K562 (cell line): ENCODE results near the gene PRR7. TPM values are rescaled to one million over a fixed set of nuclear protein-coding genes. Genes with fewer than 3 reads are reported as not detected.

Experiments
- ATAC-seq: fragments of 200-7000 bp; cut with Tn5 transposase; 3 replicates; pipeline ENCODE4 v1.9.1; 2020; ENCODE audit warnings: moderate library complexity
- BruUV-seq: library from RNA; stranded (reverse); fragments of 400-500 nt; replicated peaks from 2 replicates; lab custom pipeline; 2021; lab: Mats Ljungman, UMichigan
- CTCF ChIA-PET: fragments of 300-600 bp; formaldehyde crosslinking; extraction: SDS; loops from one replicate; lab custom pipeline; 2021; ENCODE audit warnings: low intra/inter-chr PET ratio; lab: Yijun Ruan, JAX
- POLR2A ChIA-PET: fragments of 300-600, 350-650 bp; sonication (Branson Sonifier 250); formaldehyde crosslinking; extraction: SDS; loops from one replicate; lab custom pipeline; 2021; ENCODE audit warnings: antibody characterized with exemption, inconsistent platforms; lab: Yijun Ruan, JAX
- DNase-seq, 4 experiments: peaks; one replicate each; pipeline versions ENCODE4 v3.0.0 to v3.0.0-alpha.2; 2011 to 2018; ENCODE audit warnings: low spot score in 3 of 4, mixed read lengths in 3 of 4; ENCODE audit errors: extremely low read depth in 1 of 4
- FAIRE-seq: peaks from 2 replicates; lab custom pipeline; 2011; peaks lifted over from hg19 to GRCh38; lab: Jason Lieb, UNC
- H2AFZ ChIP-seq: 2 replicates; pipeline ENCODE4 v1.6.0; 2011; ENCODE audit warnings: low read depth, low read length, control low read depth, inconsistent platforms
- H3K27ac ChIP-seq: fragments of 200-600 bp; 3 replicates; pipeline ENCODE4 v1.8.0; 2011; ENCODE audit warnings: low read depth, mild to moderate bottlenecking, control low read depth, inconsistent platforms, low read length, moderate library complexity, mixed read lengths; ENCODE audit errors: extremely low read depth
- H3K27me3 ChIP-seq, 2 experiments: fragments of 300-600 bp in 1 of 2; 2 replicates in 1 of 2; 3 replicates in 1 of 2; pipeline versions ENCODE4 v1.6.0 to v1.8.0; 2011; ENCODE audit warnings: inconsistent platforms in 2 of 2, low read length in 2 of 2, mild to moderate bottlenecking in 1 of 2, mixed read lengths in 1 of 2, moderate library complexity in 1 of 2; ENCODE audit not compliant: control insufficient read depth in 2 of 2, insufficient read depth in 2 of 2
- H3K36me3 ChIP-seq: fragments of 300-600 bp; 3 replicates; pipeline ENCODE4 v1.8.0; 2011; ENCODE audit warnings: mild to moderate bottlenecking, low read length, inconsistent platforms; ENCODE audit not compliant: control insufficient read depth, insufficient read depth
- H3K4me1 ChIP-seq, 2 experiments: fragments of 200-600 bp in 1 of 2; replicated peaks in 1 of 2; 2 replicates in 1 of 2; 3 replicates in 1 of 2; pipeline versions ENCODE4 v1.5.1 to v1.8.0; 2011; ENCODE audit warnings: inconsistent platforms in 2 of 2, low read length in 2 of 2, mild to moderate bottlenecking in 1 of 2, mixed read lengths in 1 of 2, moderate library complexity in 1 of 2; ENCODE audit not compliant: control insufficient read depth in 2 of 2, insufficient read depth in 2 of 2
- H3K4me2 ChIP-seq: 2 replicates; pipeline ENCODE4 v1.6.1; 2011; ENCODE audit warnings: low read length, control low read depth, inconsistent platforms, mixed read lengths; ENCODE audit not compliant: insufficient read depth
- H3K4me3 ChIP-seq: fragments of 200-600 bp; sonication (generic), shearing (Covaris generic); 2 replicates; pipeline ENCODE4 v1.5.1; 2016; ENCODE audit warnings: control low read depth, inconsistent platforms
- H3K79me2 ChIP-seq: fragments of 200-600 bp; 3 replicates; pipeline ENCODE4 v1.8.0; 2011; ENCODE audit warnings: low read length, inconsistent platforms; ENCODE audit not compliant: control insufficient read depth, insufficient read depth
- H3K9ac ChIP-seq, 2 experiments: 2 replicates each; pipeline versions ENCODE4 v1.6.0 to v1.6.1; 2011; ENCODE audit warnings: low read depth in 2 of 2, low read length in 2 of 2, control low read depth in 1 of 2, inconsistent platforms in 1 of 2, mild to moderate bottlenecking in 1 of 2, mixed read lengths in 1 of 2; ENCODE audit not compliant: insufficient read depth in 1 of 2
- H3K9me1 ChIP-seq: one replicate; pipeline ENCODE4 v1.6.0; 2011; ENCODE audit warnings: inconsistent platforms, mild to moderate bottlenecking, low read length, moderate library complexity; ENCODE audit not compliant: control insufficient read depth, insufficient read depth
- H3K9me3 ChIP-seq: replicated peaks from 2 replicates; pipeline ENCODE4 v1.5.1; 2011; ENCODE audit warnings: low read depth, low read length, inconsistent platforms; ENCODE audit not compliant: control insufficient read depth, insufficient read depth
- H4K20me1 ChIP-seq: replicated peaks from 2 replicates; pipeline ENCODE4 v1.6.1; 2011; ENCODE audit warnings: low read length, inconsistent platforms, mixed read lengths; ENCODE audit not compliant: control insufficient read depth, insufficient read depth
- ASH1L ChIP-seq: fragments of 450-650 bp; IDR thresholded peaks from 2 replicates; pipeline ENCODE4 v1.6.1; 2018; ENCODE audit warnings: borderline replicate concordance, mild to moderate bottlenecking, low read depth; ENCODE audit not compliant: partially characterized antibody
- CBFA2T3 ChIP-seq: fragments of 450-650 bp; IDR thresholded peaks from 2 replicates; pipeline ENCODE4 v1.6.1; 2017
- KDM2B ChIP-seq: fragments of 250-450 bp; sonication (Bioruptor Pico); IDR thresholded peaks from 2 replicates; pipeline ENCODE4 v1.8.0; 2021; ENCODE audit warnings: mild to moderate bottlenecking, moderate library complexity
- MAFK ChIP-seq: IDR thresholded peaks from 2 replicates; pipeline ENCODE4 v1.6.1; 2011; ENCODE audit warnings: low read length, improper control_type of control experiment
- MXD1 ChIP-seq: fragments of 250-450 bp; sonication (Bioruptor Pico); IDR thresholded peaks from 2 replicates; pipeline ENCODE4 v1.8.0; 2021; ENCODE audit warnings: borderline replicate concordance, mild to moderate bottlenecking, moderate library complexity; ENCODE audit not compliant: poor library complexity, severe bottlenecking
- NFIX ChIP-seq: fragments of 250-450 bp; sonication (Bioruptor Pico); IDR thresholded peaks from 2 replicates; pipeline ENCODE4 v1.4.0; 2020; ENCODE audit warnings: low read depth, mild to moderate bottlenecking, moderate library complexity
- POLR2A ChIP-seq: fragments of 450-650 bp; conservative IDR thresholded peaks from 2 replicates; pipeline ENCODE4 v1.6.1; 2016
- POLR2G ChIP-seq: fragments of 200-400 bp; formaldehyde crosslinking; IDR thresholded peaks from 2 replicates; pipeline ENCODE4 v1.6.1; 2017; ENCODE audit warnings: low read depth, mild to moderate bottlenecking, antibody characterized with exemption, low read length, moderate library complexity
- RBFOX2 ChIP-seq: fragments of 200-400 bp; formaldehyde crosslinking; IDR thresholded peaks from 2 replicates; pipeline ENCODE4 v1.6.1; 2017; ENCODE audit warnings: low read depth, mild to moderate bottlenecking, low read length, moderate library complexity
- RFX5 ChIP-seq: IDR thresholded peaks from 2 replicates; pipeline ENCODE4 v1.6.1; 2011; ENCODE audit warnings: low read depth, mild to moderate bottlenecking, improper control_type of control experiment, low read length
- SLC30A9 ChIP-seq: fragments of 250-450 bp; sonication (Bioruptor Pico); IDR thresholded peaks from 2 replicates; pipeline ENCODE4 v1.8.0; 2022; ENCODE audit warnings: mild to moderate bottlenecking, moderate library complexity
- ZFP1 ChIP-seq: fragments of 450-650 bp; formaldehyde crosslinking; IDR thresholded peaks from 2 replicates; pipeline ENCODE4 v1.4.0; 2020; ENCODE audit warnings: mild to moderate bottlenecking, mixed read lengths
- ZNF134 ChIP-seq: fragments of 250-450 bp; sonication (Bioruptor Pico); conservative IDR thresholded peaks from 2 replicates; pipeline ENCODE4 v1.4.0; 2020
- ZNF217 ChIP-seq: sonication (generic); formaldehyde crosslinking; IDR thresholded peaks from 2 replicates; pipeline ENCODE4 v1.8.0; 2022; ENCODE audit warnings: mild to moderate bottlenecking, missing genetic modification reagents
- WGBS: fragments of 100-300 bp; shearing (Covaris generic); methylation state at CpG from one replicate; pipeline ENCODE4 v1.1.6; 2016; ENCODE audit warnings: low coverage, mixed read lengths; ENCODE audit not compliant: insufficient coverage; ENCODE audit errors: missing lambda C conversion rate; 5-methylcytosine and 5-hydroxymethylcytosine counted together
- in situ Hi-C: fragments of 300-500 bp; cut with MboI; formaldehyde crosslinking; loops from 4 replicates; pipeline ENCODE4 v1.15.0; 2018; ENCODE audit warnings: inconsistent platforms, mixed read lengths
- intact Hi-C: fragments of 100-400 bp; cut with micrococcal nuclease; formaldehyde crosslinking; loops from 2 replicates; pipeline ENCODE4 v1.14.2; 2022
- polyA plus RNA-seq, 8 experiments: library from polyadenylated mRNA; depleted of rRNA in 4 of 8; stranded (reverse) in 5 of 8; unstranded in 3 of 8; fragments of >200 nt; fragmentation: Nextera tagmentation in 2 of 8; fragmentation: Illumina TruSeq in 1 of 8; extraction: Ambion mirVana in 2 of 8; extraction: Trizol in 1 of 8; gene quantifications; 2 replicates each; pipeline versions ENCODE4 v1.2.1 to v1.2.3, GENCODE V29; 2011 to 2014; ENCODE audit warnings: inconsistent platforms in 1 of 8, missing spikeins in 1 of 8
- total RNA-seq, 7 experiments: library from RNA; depleted of rRNA in 6 of 7; stranded (reverse); fragments of >200 nt in 6 of 7; fragmentation: Illumina TruSeq in 2 of 7; extraction: Trizol in 2 of 7; gene quantifications; 2 replicates each; pipeline versions ENCODE4 v1.2.1 to v1.2.3, GENCODE V29; 2011 to 2021; ENCODE audit warnings: low replicate concordance in 1 of 7

PRR7 gene
- total and polyA plus RNA-seq, 9 of the 15 experiments (the other 6 are each of a cell fraction or from before 2014, with no cell fraction given): 0.80 to 11.3 (median 10.4) TPM; not detected in 4

DNA sequence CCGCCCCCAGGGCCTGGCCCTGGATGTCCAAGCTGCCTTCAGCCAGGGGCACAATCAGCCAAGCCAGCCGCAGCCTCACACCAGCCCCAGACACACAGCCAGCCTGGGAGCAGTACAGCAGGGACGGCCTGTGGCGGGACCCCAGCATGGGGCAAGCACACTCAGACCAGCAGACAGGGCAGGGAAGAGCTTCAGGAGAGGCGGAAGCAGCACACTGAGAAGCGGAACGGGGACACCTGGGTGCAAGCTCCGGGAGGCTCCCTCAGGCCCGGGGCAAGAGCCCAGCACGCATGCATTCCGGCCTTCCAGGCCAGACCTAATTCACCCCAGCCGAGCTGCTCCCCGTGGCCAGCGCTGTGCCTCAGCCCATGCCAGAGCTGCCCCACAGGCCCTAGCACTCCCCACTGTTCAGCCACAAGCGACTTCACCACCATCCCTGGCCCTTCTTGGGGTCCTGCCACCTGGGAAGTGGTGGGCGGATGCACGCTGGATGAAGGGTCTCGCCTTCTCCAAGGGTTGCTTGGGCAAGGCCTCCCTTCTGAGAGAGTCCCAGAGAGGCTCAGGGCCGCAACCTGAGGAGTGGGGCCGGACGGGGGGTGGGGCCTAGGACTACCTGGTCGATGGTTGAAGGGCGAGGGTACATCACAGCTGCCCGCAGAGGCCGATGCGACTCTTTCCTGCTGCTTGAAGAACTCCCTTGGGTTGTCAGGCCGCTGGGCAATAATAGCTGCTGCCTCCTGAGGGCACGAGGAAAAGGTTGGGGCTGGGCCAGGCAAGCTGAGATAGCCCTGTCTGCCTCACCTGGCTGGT is 13.4 kb downstream of the PRR7 start:
- in situ Hi-C loops (loop anchor here (10.0 kb wide), 1 partner anchor 345 kb away; no protein-coding TSS in a partner anchor), intact Hi-C loops (no loop called here)
- Histone ChIP-seq H3K4me1 (peaks cover 8 to 59% of the 10 kb centered on the region in 2 experiments), H3K36me3 (peaks cover 48% of the 10 kb centered on the region; the same call in 1 of the 3 replicates), H3K9me1 (peaks cover 3% of the 10 kb centered on the region), H3K4me2 (no peak overlapping the region), H4K20me1 (peaks cover 7% of the 10 kb centered on the region), H3K79me2 (peaks cover 9% of the 10 kb centered on the region; the same call in 2 of the 3 replicates), H3K4me3 (no peak overlapping the region)
- 96% methylated on average over 23 of the region's 28 CpGs for WGBS
- CTCF ChIA-PET: interaction anchor here (0.6 kb wide), 1 partner anchor 70 kb away, joined by 3 read pairs; no protein-coding TSS in a partner anchor
- TF ChIP-seq ZNF217 (CRISPR knock-in tag): no peak
- TF ChIP-seq ASH1L: no peak
- TF ChIP-seq NFIX (CRISPR knock-in tag): no peak
- TF ChIP-seq KDM2B: no peak
- no peak for TF ChIP-seq MAFK
- TF ChIP-seq ZNF134 (CRISPR knock-in tag): no peak
- no peak for TF ChIP-seq SLC30A9 (CRISPR knock-in tag)
- no peak for TF ChIP-seq ZFP1
- TF ChIP-seq POLR2G: peak; percentile 60
- TF ChIP-seq MXD1 (CRISPR knock-in tag): no peak
- 0 out of 2 replicates have a peak, but pooled peaks have one; percentile 28 for TF ChIP-seq POLR2A
- peak; percentile 36; the same call in 1 of the 2 replicates for TF ChIP-seq RBFOX2
- no peak for TF ChIP-seq CBFA2T3
- no peak for TF ChIP-seq RFX5
- TF ChIP-seq, all 486 proteins: peak for 3
- Histone ChIP-seq H3K9me3 (no peaks in the 10 kb centered on the region), H3K27ac (no peak overlapping the region), H3K9ac (no peak overlapping the region), H2AFZ (no peak overlapping the region), H3K27me3 (no peaks in the 10 kb centered on the region)
- POLR2A ChIA-PET: interaction anchor here (0.6 to 1.1 kb wide), 6 partner anchors 9 to 33 kb away, joined by 3 read pairs; no protein-coding TSS in a partner anchor
- no TSS peak for BruUV-seq
- ATAC-seq: no peak
- DNase-seq: no peak
- no peak for FAIRE-seq
